NCI-H345 (cell line): ENCODE results near the gene RANBP1.

Experiments
- DNase-seq: peaks from one replicate; lab custom pipeline; 2025; lab: John Stamatoyannopoulos, UW

RANBP1 gene

GRCh38 chr22:20108757-20109230 is 7.1 kb upstream of the RANBP1 start:
- no peak for DNase-seq

GRCh38 chr22:20109411-20110358 is 6.2 kb upstream of the RANBP1 start:
- no peak for DNase-seq

GRCh38 chr22:20110359-20110985 is 5.4 kb upstream of the RANBP1 start:
- DNase-seq, result no peak

GRCh38 chr22:20111045-20111688 is 4.7 kb upstream of the RANBP1 start:
- DNase-seq, result no peak

- DNase-seq, result no peak
These were observed 3.9 kb upstream of the RANBP1 start for GRCh38 chr22:20111689-20112622.

- DNase-seq, result no peak
These were observed 3.0 kb upstream of the RANBP1 start for GRCh38 chr22:20112623-20113511.

GRCh38 chr22:20113551-20114310 is 2.2 kb upstream of the RANBP1 start:
- no peak for DNase-seq

GRCh38 chr22:20114506-20115475 is 1.1 kb upstream of the RANBP1 start:
- DNase-seq, result no peak

- DNase-seq, result no peak
These were observed 559 bp downstream of the RANBP1 start for GRCh38 chr22:20116376-20116950.

- peak; percentile 95 for DNase-seq
These were observed 1.2 kb downstream of the RANBP1 start, which contains the start of gene TRMT2A for GRCh38 chr22:20116951-20117632. TSS of gene TRMT2A (minus strand) at chr22:20117226. CDS start at chr22:20116906, 320 bp downstream.

- no peak for DNase-seq
These were observed 1.9 kb downstream of the RANBP1 start for GRCh38 chr22:20117633-20118299.

- DNase-seq, result no peak
These were observed 2.6 kb downstream of the RANBP1 start for GRCh38 chr22:20118300-20119020.

- no peak for DNase-seq
These were observed 6.0 kb downstream of the RANBP1 start for GRCh38 chr22:20121856-20122415.

GRCh38 chr22:20123366-20124082 is 7.6 kb downstream of the RANBP1 start:
- DNase-seq, result no peak
